ENCODE data around the gene ZFP91.
A peak's percentile ranks its signal among the peaks of the same experiment; 100 is the strongest.

The ZFP91 gene

GRCh38 chr11:58615559-58615958 lies 36.7 kb downstream of the ZFP91 start:
- in situ Hi-C loops (cut with MboI; ENCODE audit: low sequenced_read_pairs, unreplicated experiment) = no loop called here
- no peak for DNase-seq (ENCODE audit: low spot score)
- TF ChIP-seq, protein P1, sequence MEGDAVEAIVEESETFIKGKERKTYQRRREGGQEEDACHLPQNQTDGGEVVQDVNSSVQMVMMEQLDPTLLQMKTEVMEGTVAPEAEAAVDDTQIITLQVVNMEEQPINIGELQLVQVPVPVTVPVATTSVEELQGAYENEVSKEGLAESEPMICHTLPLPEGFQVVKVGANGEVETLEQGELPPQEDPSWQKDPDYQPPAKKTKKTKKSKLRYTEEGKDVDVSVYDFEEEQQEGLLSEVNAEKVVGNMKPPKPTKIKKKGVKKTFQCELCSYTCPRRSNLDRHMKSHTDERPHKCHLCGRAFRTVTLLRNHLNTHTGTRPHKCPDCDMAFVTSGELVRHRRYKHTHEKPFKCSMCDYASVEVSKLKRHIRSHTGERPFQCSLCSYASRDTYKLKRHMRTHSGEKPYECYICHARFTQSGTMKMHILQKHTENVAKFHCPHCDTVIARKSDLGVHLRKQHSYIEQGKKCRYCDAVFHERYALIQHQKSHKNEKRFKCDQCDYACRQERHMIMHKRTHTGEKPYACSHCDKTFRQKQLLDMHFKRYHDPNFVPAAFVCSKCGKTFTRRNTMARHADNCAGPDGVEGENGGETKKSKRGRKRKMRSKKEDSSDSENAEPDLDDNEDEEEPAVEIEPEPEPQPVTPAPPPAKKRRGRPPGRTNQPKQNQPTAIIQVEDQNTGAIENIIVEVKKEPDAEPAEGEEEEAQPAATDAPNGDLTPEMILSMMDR (IDR thresholded peaks at IDR 0.05; ENCODE audit: borderline replicate concordance, control extremely low read depth, extremely low read depth, insufficient read depth, missing control alignments) = no peak

DNA sequence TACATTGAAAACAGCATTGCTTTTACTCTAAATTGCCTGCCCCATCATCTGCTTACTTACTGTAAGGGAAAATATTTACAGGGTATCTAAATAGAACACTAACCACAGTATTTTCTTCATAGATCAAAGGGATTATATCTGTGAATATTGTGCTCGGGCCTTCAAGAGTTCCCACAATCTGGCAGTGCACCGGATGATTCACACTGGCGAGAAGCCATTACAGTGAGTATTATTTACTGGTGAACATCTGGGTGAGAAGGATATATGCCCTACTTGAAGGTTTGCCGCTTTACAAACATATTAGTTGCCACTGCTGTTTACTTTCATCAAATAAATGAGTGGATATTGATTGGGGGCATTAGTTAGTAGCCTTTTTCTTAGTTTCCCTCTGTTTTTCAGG lies 37.7 kb downstream of the ZFP91 start:
- DNase-seq (ENCODE audit: low spot score) = no peak
- in situ Hi-C loops (cut with MboI; ENCODE audit: low sequenced_read_pairs, unreplicated experiment) = no loop called here
- TF ChIP-seq, protein P1 (IDR thresholded peaks at IDR 0.05; ENCODE audit: borderline replicate concordance, control extremely low read depth, extremely low read depth, insufficient read depth, missing control alignments) = no peak

- no peak for DNase-seq (ENCODE audit: low spot score)
- in situ Hi-C loops (cut with MboI; ENCODE audit: low sequenced_read_pairs, unreplicated experiment) = no loop called here
- TF ChIP-seq, protein P1 (IDR thresholded peaks at IDR 0.05; ENCODE audit: borderline replicate concordance, control extremely low read depth, extremely low read depth, insufficient read depth, missing control alignments) = peak; percentile 29
Observed at GRCh38 chr11:58617976-58618557, 39.2 kb downstream of the ZFP91 start.

DNA sequence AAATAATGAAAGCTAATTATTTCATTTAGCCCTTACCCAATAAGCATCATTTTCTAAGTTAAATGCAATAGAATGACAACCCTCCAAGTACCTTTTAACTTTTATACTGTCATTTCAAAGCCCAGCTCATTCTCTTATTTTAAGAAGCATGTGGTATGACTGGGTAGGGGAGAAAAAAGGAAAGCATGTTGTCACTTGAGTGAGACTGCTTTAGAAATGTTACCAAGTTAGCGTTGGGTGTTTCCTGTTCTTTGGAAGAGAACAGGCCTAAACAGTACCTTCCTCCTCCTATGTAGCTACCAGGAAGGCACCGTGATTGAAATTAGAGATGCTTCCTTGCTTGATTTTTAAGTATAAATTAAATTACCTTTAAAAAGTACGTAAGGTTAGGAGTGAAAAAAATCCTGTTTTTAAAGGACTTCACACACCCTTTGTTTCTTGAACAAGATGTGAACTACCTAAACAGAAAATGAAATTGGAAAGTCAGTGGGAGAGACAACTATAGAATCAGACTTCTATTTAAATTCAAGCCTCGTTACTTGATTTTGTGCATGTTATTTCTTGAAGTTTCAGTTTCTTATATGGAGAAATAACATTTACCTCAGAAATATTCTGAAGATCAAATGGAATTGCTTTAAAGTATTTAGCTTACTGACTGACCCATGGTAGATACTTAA lies 42.9 kb downstream of the ZFP91 start:
- TF ChIP-seq, protein P1 (IDR thresholded peaks at IDR 0.05; ENCODE audit: borderline replicate concordance, control extremely low read depth, extremely low read depth, insufficient read depth, missing control alignments) = no peak
- in situ Hi-C loops (cut with MboI; ENCODE audit: low sequenced_read_pairs, unreplicated experiment) = no loop called here
- DNase-seq (ENCODE audit: low spot score) = no peak

DNA sequence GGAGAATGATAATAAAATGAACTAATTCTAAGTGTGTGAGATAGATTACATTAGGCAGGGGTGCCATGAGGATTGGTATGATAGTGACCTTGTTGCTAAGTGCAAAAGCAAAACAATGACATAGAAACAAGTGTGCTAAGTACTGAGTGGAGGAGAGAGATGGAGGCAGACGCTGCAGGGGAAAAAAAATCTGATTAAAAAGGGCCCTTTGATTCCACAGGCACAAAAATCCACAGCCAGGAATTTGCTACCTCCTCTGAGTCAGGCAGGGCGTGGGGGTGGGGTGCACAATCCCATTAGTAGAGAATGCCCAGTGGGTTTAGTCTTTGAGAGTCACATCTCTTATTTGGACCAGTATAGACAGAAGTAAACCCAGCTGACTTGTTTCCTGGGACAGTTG lies 43.5 kb downstream of the ZFP91 start, which contains the start of gene CNTF:
TSS of gene CNTF (plus strand) at position 322 of the 400 bp plus-strand sequence. CDS start 88 bp downstream, outside the sequence.
- no peak for DNase-seq (ENCODE audit: low spot score)
- in situ Hi-C loops (cut with MboI; ENCODE audit: low sequenced_read_pairs, unreplicated experiment) = no loop called here

GRCh38 chr11:58625086-58625485 lies 46.2 kb downstream of the ZFP91 start:
- no peak for DNase-seq (ENCODE audit: low spot score)
- TF ChIP-seq, protein P1 (IDR thresholded peaks at IDR 0.05; ENCODE audit: borderline replicate concordance, control extremely low read depth, extremely low read depth, insufficient read depth, missing control alignments) = no peak
- in situ Hi-C loops (cut with MboI; ENCODE audit: low sequenced_read_pairs, unreplicated experiment) = no loop called here

More for the DNA sequence above, 43.5 kb downstream of the ZFP91 start, which contains the start of gene CNTF:
- TF ChIP-seq, protein P1 (IDR thresholded peaks at IDR 0.05; ENCODE audit: borderline replicate concordance, control extremely low read depth, extremely low read depth, insufficient read depth, missing control alignments) = no peak

Measured in GM13976 (cell line).